H1 (cell line): ENCODE data around the gene STARD3. TPM values are rescaled to one million over a fixed set of nuclear protein-coding genes. Genes with fewer than 3 reads are reported as not detected.
A peak's percentile ranks its signal among the peaks of the same experiment; 100 is the strongest.

Source experiments
- CTBP2 ChIP-seq: IDR thresholded peaks from 2 replicates; pipeline ENCODE4 v1.7.0; 2011; ENCODE audit warnings: borderline replicate concordance, mild to moderate bottlenecking, moderate library complexity, mixed read lengths, low read length; ENCODE audit not compliant: insufficient read depth, insufficient read length
- polyA plus RNA-seq, 7 experiments: library from polyadenylated mRNA; depleted of rRNA in 3 of 7; stranded (reverse) in 5 of 7; unstranded in 2 of 7; fragments of >200 nt in 5 of 7; fragments of 200-250 nt in 2 of 7; gene quantifications; 1 replicate in 5 of 7; 2 replicates in 1 of 7; 4 replicates in 1 of 7; pipeline versions ENCODE4 v1.2.1 to v1.2.3, GENCODE V29; 2011 to 2013; ENCODE audit warnings: missing spikeins in 2 of 7, mixed read lengths in 2 of 7
- total RNA-seq: library from RNA; stranded (reverse); fragmentation: NEBNext Ultra II Directional; extraction: Animal tissue kit (Norgen Biotek cat#: 25700); gene quantifications from 2 replicates; pipeline ENCODE4 v1.2.1, GENCODE V29; 2021
- TF ChIP-seq, protein P1 (sequence below): IDR thresholded peaks from 2 replicates; pipeline ENCODE4 v1.6.1; 2012; ENCODE audit warnings: inconsistent platforms

Gene STARD3
- total and polyA plus RNA-seq, 2 of the 8 experiments (the other 6 are each of a cell fraction or from before 2014, with no cell fraction given): 47.6 to 80.3 TPM

DNA sequence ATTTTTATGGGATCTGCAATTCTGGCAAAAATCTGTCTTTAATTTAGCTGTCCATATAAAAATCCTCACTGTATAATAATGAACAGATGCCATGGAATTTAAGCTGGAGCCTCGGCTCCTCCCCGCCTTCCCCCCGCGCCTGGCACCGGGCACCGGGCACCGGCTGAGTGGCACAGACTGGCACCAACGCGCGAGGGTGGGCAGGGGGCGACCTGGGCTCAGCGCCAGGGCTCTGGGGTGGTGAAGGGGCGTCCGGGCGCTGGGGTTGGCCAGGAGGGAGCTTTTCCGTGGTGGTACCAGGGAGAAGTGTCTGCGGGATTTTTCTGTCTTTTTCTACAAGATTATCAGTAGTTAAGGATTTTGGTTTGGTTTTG is 38.3 kb upstream of the STARD3 start (continued):
- peak; percentile 14 for TF ChIP-seq CTBP2
- TF ChIP-seq, protein P1, sequence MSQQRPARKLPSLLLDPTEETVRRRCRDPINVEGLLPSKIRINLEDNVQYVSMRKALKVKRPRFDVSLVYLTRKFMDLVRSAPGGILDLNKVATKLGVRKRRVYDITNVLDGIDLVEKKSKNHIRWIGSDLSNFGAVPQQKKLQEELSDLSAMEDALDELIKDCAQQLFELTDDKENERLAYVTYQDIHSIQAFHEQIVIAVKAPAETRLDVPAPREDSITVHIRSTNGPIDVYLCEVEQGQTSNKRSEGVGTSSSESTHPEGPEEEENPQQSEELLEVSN: no peak
